BE2C (cell line): Measurements from ENCODE around the gene TMBIM6.

Experiments
- DNase-seq: peaks from one replicate; pipeline ENCODE4 v3.0.0-alpha.2; 2020
- H3K27me3 ChIP-seq: fragments of 250-450 bp; sonication (Bioruptor Pico); 2 replicates; pipeline ENCODE4 v1.5.1; 2020; ENCODE audit warnings: mild to moderate bottlenecking
- H3K36me3 ChIP-seq: fragments of 250-450 bp; sonication (Bioruptor Pico); 2 replicates; pipeline ENCODE4 v1.5.1; 2020; ENCODE audit warnings: mild to moderate bottlenecking
- H3K4me1 ChIP-seq: fragments of 250-450 bp; sonication (Bioruptor Pico); 2 replicates; pipeline ENCODE4 v1.5.1; 2020
- H3K4me3 ChIP-seq: 2 replicates; pipeline ENCODE4 v1.5.1; 2011; ENCODE audit warnings: low read depth, low read length
- H3K9me3 ChIP-seq: fragments of 250-450 bp; sonication (Bioruptor Pico); 2 replicates; pipeline ENCODE4 v1.5.1; 2020
- CTCF ChIP-seq: IDR thresholded peaks from 2 replicates; pipeline ENCODE4 v1.5.1; 2012; ENCODE audit warnings: mild to moderate bottlenecking, low read depth, low read length

Gene TMBIM6

GRCh38 chr12:49750996-49751393, 9.6 kb downstream of the TMBIM6 start:
- Histone ChIP-seq H3K4me3 (no peak overlapping the region), H3K9me3 (no peaks in the 10 kb centered on the region), H3K27me3 (no peaks in the 10 kb centered on the region), H3K4me1 (no peaks in the 10 kb centered on the region), H3K36me3 (peaks cover 35% of the 10 kb centered on the region)
- no peak for TF ChIP-seq CTCF
- DNase-seq: no peak

GRCh38 chr12:49761677-49762467, 20.5 kb downstream of the TMBIM6 start:
- H3K36me3 ChIP-seq: peaks cover 77% of the 10 kb centered on the region
- no peak for DNase-seq
- no peak for TF ChIP-seq CTCF
- H3K4me1 ChIP-seq: no peaks in the 10 kb centered on the region
- no peak overlapping the region for H3K4me3 ChIP-seq
- H3K27me3 ChIP-seq: no peaks in the 10 kb centered on the region
- no peaks in the 10 kb centered on the region for H3K9me3 ChIP-seq

GRCh38 chr12:49762468-49762847, 21.1 kb downstream of the TMBIM6 start:
- no peak overlapping the region for H3K4me3 ChIP-seq
- no peak for DNase-seq
- H3K27me3 ChIP-seq: no peaks in the 10 kb centered on the region
- no peak for TF ChIP-seq CTCF
- H3K9me3 ChIP-seq: no peaks in the 10 kb centered on the region
- H3K4me1 ChIP-seq: no peaks in the 10 kb centered on the region
- H3K36me3 ChIP-seq: peaks cover 71% of the 10 kb centered on the region

- TF ChIP-seq CTCF: peak; percentile 92
- Histone ChIP-seq H3K4me3 (no peak overlapping the region), H3K36me3 (peaks cover 65% of the 10 kb centered on the region), H3K27me3 (no peaks in the 10 kb centered on the region), H3K4me1 (no peaks in the 10 kb centered on the region), H3K9me3 (no peaks in the 10 kb centered on the region)
- DNase-seq: peak; percentile 84
Measured at GRCh38 chr12:49763006-49763591, 21.7 kb downstream of the TMBIM6 start.

- H3K4me1 ChIP-seq: no peaks in the 10 kb centered on the region
- H3K27me3 ChIP-seq: no peaks in the 10 kb centered on the region
- no peak for DNase-seq
- no peak for TF ChIP-seq CTCF
- H3K9me3 ChIP-seq: no peaks in the 10 kb centered on the region
- H3K36me3 ChIP-seq: peaks cover 55% of the 10 kb centered on the region
- H3K4me3 ChIP-seq: no peak overlapping the region
Measured at GRCh38 chr12:49764126-49764525, 22.8 kb downstream of the TMBIM6 start.

- H3K4me3 ChIP-seq: no peak overlapping the region
- DNase-seq: no peak
- no peaks in the 10 kb centered on the region for H3K4me1 ChIP-seq
- peaks cover 35% of the 10 kb centered on the region for H3K36me3 ChIP-seq
- H3K27me3 ChIP-seq: no peaks in the 10 kb centered on the region
- no peak for TF ChIP-seq CTCF
- no peaks in the 10 kb centered on the region for H3K9me3 ChIP-seq
Measured at GRCh38 chr12:49766115-49766455, 24.7 kb downstream of the TMBIM6 start.
